ENCODE data around the gene PIGQ. TPM values are rescaled to one million over a fixed set of nuclear protein-coding genes. Genes with fewer than 3 reads are reported as not detected.
"Not testable (repeated sequence)": the region's sequence is repeated elsewhere in the genome, so short reads cannot be mapped to it uniquely, and the experiment has no call there.

PIGQ gene
- polyA plus RNA-seq, 10 donors = 12.5 to 25.3 (median 16.8) TPM

- DNase-seq = no peak
Measured at GRCh38 chr16:596736-597060, 26.9 kb downstream of the PIGQ start.

- not testable (repeated sequence) for DNase-seq
Measured at GRCh38 chr16:597655-598054, 27.9 kb downstream of the PIGQ start.

DNA sequence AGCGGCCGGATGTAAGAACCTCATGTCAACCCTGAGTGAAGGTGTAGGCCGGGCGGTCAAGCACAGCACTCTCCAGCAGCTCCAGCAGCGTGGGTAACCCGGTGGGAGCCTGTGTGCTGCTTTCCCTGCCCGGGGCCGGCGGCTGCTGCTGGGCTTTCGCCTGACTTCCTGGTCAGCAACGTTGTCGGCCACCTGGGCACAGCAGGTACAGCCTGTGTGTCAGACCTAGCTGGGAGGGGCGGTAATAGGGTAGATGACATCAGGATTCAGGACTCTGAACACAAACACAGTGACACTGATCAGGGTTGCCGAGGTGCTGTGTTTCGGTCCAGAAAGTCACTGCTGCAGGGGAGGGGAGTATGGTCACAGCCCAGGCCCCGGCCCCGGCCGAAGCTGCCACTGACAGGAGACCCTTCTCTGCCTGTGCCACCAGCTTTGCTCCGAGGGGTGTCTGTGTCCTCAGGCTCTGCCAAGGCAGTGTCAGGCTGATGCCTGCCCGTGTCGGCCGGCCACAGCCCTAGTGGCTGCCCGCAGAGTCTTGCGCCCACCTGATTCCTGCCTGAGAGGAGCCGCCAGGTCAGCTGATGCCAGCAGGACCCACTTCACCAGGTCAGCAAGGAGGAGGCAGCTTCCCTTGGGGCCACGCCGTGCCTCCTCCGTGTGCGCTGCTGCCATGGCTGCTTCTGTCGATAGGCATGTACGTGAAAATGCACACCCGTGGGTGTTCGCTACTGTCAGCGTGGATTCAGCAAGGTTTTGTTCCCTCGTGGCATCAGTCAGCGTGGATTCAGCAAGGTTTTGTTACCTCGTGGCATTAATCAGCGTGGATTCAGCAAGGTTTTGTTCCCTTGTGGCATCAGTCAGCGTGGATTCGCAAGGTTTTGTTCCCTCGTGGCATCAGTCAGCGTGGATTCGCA is 29.3 kb downstream of the PIGQ start:
- no peak for DNase-seq

- no peak for DNase-seq
Measured at GRCh38 chr16:600781-601180, 31.0 kb downstream of the PIGQ start.

DNA sequence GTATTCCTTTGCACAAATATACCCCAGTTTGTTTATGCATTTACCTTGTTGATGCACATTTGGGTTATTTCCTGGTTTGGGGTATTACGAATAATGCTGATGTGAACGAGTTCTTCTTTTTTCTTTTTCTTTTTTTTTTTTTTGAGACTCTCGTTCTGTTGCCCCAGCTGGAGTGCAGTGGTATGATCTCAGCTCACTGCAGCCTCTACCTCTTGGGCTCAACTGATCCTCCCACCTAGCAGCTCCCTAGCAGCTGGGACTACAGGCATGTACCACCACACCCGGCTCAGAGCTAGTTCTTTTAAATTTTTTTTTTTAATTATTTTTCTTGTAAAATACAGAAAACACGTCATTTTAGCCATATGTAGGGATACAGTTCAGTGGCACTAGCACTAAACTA is 34.2 kb downstream of the PIGQ start:
- no peak for DNase-seq

DNA sequence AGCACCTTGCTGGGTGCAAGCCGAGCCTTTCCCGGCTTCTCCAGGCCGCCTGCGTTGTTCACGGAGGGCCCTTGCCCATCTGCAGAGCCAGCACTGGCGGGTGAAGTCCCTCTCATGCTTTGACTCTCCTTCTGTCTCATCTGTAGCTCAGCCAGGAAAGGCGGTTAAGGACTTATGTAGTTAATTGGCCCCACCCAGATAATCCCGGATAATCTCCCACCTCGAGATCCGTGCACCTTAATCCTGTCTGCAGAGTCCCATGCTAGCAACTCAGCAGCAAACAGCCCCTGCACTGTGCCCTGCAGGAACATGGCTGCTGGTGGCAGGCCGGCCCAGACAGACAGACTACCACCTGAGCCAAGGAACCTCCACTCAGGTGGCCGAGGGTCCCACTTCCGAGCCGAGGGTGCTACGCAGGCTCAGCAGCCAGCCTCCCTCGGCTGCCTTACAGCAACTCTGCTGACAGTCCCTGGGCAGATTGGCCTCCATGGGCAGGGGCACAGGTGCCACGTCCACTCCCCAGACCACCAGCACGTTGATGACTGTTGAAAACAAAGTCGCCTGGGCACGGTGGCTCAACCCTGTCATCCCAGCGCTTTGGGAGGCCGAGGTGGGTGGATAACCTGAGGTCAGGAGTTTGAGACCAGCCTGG is 37.0 kb downstream of the PIGQ start:
- DNase-seq = no peak

- no peak for DNase-seq
Measured at GRCh38 chr16:608019-608418, 38.3 kb downstream of the PIGQ start.

DNA sequence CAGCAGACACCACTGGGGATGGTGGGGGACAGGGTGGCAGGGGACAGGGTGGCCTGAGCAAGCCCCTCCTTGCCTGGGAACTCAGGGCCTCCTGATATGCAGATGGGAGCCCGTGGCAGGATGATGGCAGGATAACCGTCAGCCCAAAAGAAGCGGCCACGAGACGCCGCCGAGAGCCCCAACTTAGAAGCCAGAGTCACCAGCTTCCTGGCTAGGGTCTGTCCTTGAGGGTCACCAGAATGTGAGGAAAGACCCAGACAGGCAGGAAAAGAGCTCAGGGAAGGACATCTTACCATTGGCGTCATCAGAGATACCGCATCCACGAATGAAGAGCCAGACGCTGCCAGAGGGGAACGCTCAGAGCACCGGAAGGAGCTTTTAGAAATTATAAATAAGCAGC is 39.5 kb downstream of the PIGQ start:
- no peak for DNase-seq

- no peak for DNase-seq
Measured at GRCh38 chr16:609984-610383, 40.2 kb downstream of the PIGQ start.

DNA sequence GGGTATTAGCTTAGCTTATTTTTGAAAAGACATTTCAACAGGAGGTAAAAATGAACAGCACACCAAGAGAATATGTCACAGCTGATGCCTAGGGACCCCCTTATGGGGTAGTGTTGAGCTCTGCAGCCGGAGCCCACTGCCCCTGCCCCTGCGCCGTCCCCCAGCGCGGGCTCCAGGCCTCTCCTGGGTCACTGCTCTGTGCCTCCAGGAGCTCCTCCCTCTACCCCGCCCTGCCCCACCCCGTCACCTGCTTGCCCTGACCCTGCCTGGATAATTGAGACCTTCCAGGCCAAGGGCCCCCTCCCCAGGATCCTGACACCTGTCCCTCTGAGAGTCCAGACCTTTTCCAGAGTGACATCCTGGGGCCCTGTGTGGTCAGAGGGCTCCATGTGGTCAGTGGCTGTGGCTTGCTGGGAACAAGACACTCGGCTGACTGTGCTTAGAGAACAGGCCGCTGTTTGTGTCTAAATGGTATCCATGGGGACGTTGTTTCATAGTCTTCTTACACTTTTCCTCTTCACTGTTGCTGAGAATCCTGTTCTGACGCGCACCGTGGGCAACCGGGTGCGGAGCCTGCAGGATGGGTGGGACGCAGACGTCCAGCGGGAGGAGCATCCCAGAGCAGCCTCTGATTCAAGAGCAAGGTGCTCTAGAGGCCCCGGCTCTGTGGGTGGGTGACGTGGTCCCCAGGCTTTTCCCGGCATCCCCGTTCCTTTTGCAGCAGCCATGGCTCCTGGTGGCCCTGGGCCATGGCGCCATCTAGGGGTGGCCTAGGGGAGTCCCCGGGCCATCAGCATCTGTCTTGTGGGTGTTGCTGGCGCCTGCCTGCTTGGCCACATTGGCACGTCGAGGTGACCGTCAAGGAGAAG is 41.0 kb downstream of the PIGQ start:
- no peak for DNase-seq

DNA sequence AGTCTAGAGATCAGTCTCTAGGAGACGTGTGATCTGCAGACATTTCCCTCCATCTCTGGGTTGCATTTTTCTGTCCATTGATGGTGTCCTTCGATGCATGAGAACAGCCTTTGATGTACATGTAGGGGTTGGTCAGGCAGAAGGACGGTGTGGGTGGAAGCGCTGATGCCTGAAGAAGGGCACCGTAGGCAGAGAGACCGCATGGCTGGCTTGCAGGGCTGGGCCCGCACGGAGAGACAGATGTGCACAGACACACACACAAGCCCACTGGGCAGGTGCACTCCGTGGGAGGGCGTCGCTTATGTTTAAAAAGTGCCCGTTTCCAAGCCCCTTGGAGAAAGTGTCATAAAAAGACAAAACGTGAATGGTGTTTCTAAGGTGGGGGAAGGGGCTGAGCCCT is 45.4 kb downstream of the PIGQ start:
- no peak for DNase-seq

DNA sequence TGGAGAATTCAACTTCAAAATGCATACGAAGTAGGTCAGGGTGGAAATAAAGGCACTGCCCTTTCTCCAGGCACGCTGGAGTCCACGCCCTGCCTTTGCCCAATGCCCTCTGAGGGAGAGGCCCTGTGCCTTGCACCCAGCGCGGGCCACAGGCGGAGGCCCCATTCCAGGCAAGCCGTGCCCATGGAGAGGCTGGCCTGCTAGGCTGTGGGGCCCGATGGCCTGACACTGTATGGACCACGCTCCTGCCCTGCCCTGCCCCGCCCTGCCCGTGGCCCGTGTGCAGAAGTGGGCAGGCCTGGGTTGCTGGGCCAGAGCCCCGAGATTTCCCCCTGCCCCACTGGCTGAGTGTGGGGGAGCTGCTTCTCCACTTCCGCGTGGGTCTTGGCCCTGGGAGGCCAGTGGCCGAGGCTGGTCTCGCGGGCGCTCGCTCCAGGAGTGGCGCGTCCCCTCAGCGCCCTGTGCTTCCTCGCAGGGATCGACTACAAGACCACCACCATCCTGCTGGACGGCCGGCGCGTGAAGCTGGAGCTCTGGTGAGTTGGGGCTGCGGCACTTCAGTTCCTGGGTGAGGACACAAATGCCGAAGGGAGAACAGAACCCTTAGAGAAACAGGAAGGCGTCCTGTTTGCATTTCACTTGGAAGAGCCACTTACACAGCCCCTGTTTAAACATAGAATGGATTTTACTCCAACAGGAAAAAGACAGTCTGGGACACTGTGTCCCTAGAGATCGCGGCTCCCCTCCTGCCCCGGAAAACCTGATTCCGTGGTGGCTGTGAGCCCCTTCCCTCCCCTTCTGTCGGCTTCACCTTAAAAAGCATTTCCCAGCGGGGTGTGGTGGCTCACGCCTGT is 47.2 kb downstream of the PIGQ start:
- no peak for DNase-seq

- DNase-seq = no peak
Measured at GRCh38 chr16:617855-618254, 48.1 kb downstream of the PIGQ start.

DNA sequence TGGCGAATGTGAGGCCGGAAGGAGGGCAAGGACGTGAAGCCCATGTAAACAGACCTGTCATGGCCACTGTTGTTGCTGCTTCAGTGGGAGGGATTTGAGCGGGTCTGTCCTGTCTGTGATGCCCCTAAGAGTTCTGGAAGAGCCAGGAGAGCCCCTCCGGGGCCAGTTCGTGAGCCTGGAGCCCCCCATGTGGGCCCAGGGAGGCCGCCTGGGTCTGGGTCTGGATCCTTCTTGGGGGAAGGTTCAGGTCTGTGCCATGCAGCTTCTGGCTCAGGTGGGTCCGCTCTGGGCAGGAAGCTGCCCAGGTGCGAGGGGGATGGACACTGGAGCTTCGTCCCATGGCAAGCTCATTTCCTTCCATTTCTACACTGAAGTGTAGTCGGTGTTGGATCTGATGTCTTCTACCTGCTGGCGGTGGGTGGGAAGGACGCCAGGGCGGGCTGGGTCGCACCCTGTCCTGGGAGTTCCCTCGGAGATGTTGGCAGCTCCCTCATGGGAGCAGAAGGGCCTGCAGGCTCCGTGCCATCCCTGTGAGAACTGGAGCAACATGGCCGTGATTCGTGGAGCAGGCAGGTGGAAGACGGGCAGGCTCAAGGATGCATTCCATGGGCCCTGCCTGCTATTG is 49.8 kb downstream of the PIGQ start:
- DNase-seq = no peak

GRCh38 chr16:620700-621525 is 51.1 kb downstream of the PIGQ start:
- no peak for DNase-seq

- no peak for DNase-seq
Measured at GRCh38 chr16:621526-622105, 51.8 kb downstream of the PIGQ start.

GRCh38 chr16:622920-623280 is 53.1 kb downstream of the PIGQ start:
- no peak for DNase-seq

DNA sequence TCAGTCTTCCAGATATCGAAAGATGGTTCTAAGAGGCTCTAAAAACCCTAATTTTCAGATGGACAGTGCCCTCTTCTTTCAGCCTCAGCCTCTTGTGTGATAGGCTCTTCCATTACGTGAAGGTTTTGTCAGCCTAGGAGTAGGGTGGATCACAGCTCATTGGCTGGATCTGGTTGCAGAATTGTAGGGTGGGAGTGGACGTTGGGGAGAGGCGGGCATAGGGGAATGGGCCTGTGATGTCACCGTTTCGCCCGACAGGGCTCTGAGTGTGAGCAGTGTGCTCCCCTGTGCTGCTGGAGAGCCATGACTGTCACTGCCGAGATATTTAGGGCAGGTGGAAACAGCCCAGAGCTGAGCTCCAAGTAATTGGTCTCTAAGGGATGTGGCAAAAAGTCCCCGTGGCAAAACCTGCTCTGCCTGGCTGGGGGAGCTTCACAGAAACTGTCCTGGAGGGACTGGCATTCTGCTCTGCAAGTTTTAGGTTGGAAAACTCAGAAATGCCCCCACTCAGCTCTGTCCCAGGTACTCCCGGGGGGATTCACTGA is 54.8 kb downstream of the PIGQ start:
- DNase-seq = no peak

All from muscle of back (tissue), 11 donors.